Heart left ventricle (tissue), 13 donors: ENCODE measurements around the gene SORCS1.

Source experiments
- CTCF ChIP-seq, 12 donors: fragments of 200-600 bp; sonication (generic) in 4 of 12; IDR thresholded peaks; one replicate each; pipeline versions ENCODE4 v1.5.0 to v1.8.0; 2018 to 2022; ENCODE audit warnings: antibody characterized with exemption in 12 of 12, mild to moderate bottlenecking in 5 of 12
- POLR2A ChIP-seq, 2 donors: fragments of 450-650 bp; IDR thresholded peaks; one replicate each; pipeline ENCODE4 v1.6.1; 2017; ENCODE audit warnings: antibody characterized with exemption in 2 of 2, mild to moderate bottlenecking in 2 of 2, moderate library complexity in 2 of 2
- donor health status: ischemic (EF 13 %, LVEDD 7.1; RV severe dilation, severe dysfunction).
- donor health status: DM: no; HTN: yes; CAD: no.
- donor health status: DM: no; HTN: no; CAD: no.
- donor health status: ischemic (EF 25% LVEDD 6.9; RV normal size, moderate dysfunction).
- donor health status: ischemic (EF 25% LVEDD 5.7; RV mildly dilated, moderate dysfunction).
- donor health status: ischemic (EF 35%, LVEDD 5.7; RV mildly dilated, moderate dysfunction).
- donor health status: nonischemic (EF 11% LVEDD 7.7; RV severe dilation, severe dysfunction).
- donor health status: DM: yes; HTN: yes; CAD: no.
- donor health status: PGD.
- donor health status: ischemic (EF 29% LVEDD 5.4; RV normal size, mild dysfunction).
- donor health status: nonischemic (EF 23%, LVEDD 6.1; RV moderate dilation, normal function).

GRCh38 chr10:107028236-107028635 lies 136.3 kb downstream of the SORCS1 start:
- TF ChIP-seq CTCF (IDR thresholded peaks at IDR 0.05) (no peak), POLR2A (IDR thresholded peaks at IDR 0.05) (no peak)
